Measurements from ENCODE around the gene CASP6.

DNA sequence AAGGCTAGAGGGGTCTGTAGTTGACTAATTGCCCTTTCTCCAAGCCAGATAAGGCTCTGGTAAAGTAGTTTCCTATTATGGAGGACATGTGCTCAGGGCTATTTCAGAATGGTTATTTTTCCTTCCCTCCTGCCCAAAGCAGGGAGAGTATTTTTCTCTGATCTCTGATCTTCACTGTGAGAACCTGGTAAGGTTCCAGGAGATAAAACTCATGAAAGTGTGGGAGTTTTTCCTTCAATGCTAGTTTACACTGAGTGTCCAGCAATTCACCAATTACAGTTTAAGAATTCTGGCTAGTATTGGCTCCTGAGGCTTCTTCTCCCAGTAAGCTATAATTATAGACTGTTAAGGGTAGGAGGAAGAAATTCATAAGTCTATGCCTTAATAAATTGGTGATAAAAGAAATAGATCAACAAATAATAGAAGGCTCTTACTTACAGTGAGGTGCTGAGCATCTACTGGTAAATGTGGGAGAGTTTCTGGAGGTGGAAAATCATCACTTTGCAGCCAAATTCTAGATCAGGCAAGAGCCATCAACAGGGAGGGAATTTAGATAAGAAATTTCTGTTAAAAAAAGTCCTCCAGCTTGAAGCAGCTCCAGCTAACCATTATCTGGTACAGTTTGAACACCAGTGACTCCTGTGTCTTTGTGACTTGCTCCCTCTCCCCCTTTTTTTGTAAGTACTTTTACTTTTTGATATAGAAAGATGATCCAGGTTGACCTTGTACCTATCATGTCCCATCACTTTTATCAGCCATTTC lies 30.9 kb downstream of the CASP6 start:
- TF ChIP-seq, protein P1, sequence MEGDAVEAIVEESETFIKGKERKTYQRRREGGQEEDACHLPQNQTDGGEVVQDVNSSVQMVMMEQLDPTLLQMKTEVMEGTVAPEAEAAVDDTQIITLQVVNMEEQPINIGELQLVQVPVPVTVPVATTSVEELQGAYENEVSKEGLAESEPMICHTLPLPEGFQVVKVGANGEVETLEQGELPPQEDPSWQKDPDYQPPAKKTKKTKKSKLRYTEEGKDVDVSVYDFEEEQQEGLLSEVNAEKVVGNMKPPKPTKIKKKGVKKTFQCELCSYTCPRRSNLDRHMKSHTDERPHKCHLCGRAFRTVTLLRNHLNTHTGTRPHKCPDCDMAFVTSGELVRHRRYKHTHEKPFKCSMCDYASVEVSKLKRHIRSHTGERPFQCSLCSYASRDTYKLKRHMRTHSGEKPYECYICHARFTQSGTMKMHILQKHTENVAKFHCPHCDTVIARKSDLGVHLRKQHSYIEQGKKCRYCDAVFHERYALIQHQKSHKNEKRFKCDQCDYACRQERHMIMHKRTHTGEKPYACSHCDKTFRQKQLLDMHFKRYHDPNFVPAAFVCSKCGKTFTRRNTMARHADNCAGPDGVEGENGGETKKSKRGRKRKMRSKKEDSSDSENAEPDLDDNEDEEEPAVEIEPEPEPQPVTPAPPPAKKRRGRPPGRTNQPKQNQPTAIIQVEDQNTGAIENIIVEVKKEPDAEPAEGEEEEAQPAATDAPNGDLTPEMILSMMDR (IDR thresholded peaks at IDR 0.05): no peak
- TF ChIP-seq POLR2A (IDR thresholded peaks at IDR 0.05) (no peak), EP300 (IDR thresholded peaks at IDR 0.05) (no peak)
